Right lung (tissue), 5 donors: ENCODE measurements around the gene RANBP10. TPM values are rescaled to one million over a fixed set of nuclear protein-coding genes. Genes with fewer than 3 reads are reported as not detected.

Experiments used
- DNase-seq, 2 donors: peaks; one replicate each; pipeline ENCODE4 v3.0.0-alpha.2; 2013
- polyA plus RNA-seq, 5 donors: library from polyadenylated mRNA; unstranded; fragments of 120-200 nt; gene quantifications; one replicate each; pipeline versions ENCODE4 v1.2.1 to v1.2.3, GENCODE V29; 2013; ENCODE audit warnings: inconsistent platforms in 1 of 5, low replicate concordance in 1 of 5; ENCODE audit not compliant: insufficient read length in 5 of 5, insufficient read depth in 1 of 5

Gene RANBP10
- polyA plus RNA-seq, 5 donors: 27.8 to 48.2 (median 36.8) TPM

GRCh38 chr16:67833415-67834241 is 27.3 kb upstream of the RANBP10 start:
- DNase-seq: peak; percentile 87 to 88

- DNase-seq: no peak
Observed at GRCh38 chr16:67833030-67833414, 26.7 kb upstream of the RANBP10 start.

GRCh38 chr16:67828651-67829050 is 22.3 kb upstream of the RANBP10 start:
- no peak for DNase-seq

GRCh38 chr16:67825906-67826305 is 19.5 kb upstream of the RANBP10 start:
- DNase-seq: no peak

- no peak for DNase-seq
Observed at GRCh38 chr16:67825119-67825518, 18.8 kb upstream of the RANBP10 start.

GRCh38 chr16:67822511-67822910 is 16.2 kb upstream of the RANBP10 start:
- DNase-seq: no peak

GRCh38 chr16:67820608-67821259 is 14.4 kb upstream of the RANBP10 start:
- no peak for DNase-seq

GRCh38 chr16:67814567-67814966 is 8.2 kb upstream of the RANBP10 start:
- DNase-seq: no peak

GRCh38 chr16:67811899-67812298 is 5.5 kb upstream of the RANBP10 start:
- no peak for DNase-seq

- DNase-seq: no peak
Observed at GRCh38 chr16:67807148-67807682, 855 bp upstream of the RANBP10 start.

GRCh38 chr16:67805718-67806427 is 487 bp downstream of the RANBP10 start:
- DNase-seq: no peak

- DNase-seq: no peak
Observed at GRCh38 chr16:67804853-67805542, 1.4 kb downstream of the RANBP10 start.

GRCh38 chr16:67803894-67804293 is 2.5 kb downstream of the RANBP10 start:
- no peak for DNase-seq

- no peak for DNase-seq
Observed at GRCh38 chr16:67801883-67802282, 4.5 kb downstream of the RANBP10 start.

- no peak for DNase-seq
Observed at GRCh38 chr16:67801241-67801640, 5.1 kb downstream of the RANBP10 start.

GRCh38 chr16:67800338-67800926 is 5.9 kb downstream of the RANBP10 start:
- DNase-seq: no peak

- no peak for DNase-seq
Observed at GRCh38 chr16:67796099-67796718, 10.2 kb downstream of the RANBP10 start.

- no peak for DNase-seq
Observed at GRCh38 chr16:67790071-67790470, 16.3 kb downstream of the RANBP10 start.

GRCh38 chr16:67786491-67786890 is 19.9 kb downstream of the RANBP10 start:
- DNase-seq: no peak

- DNase-seq: no peak
Observed at GRCh38 chr16:67783353-67783725, 23.0 kb downstream of the RANBP10 start.
